ENCODE data around the gene WDR53.

- TF ChIP-seq CTCF (IDR thresholded peaks at IDR 0.05) (no peak), POLR2AphosphoS5 (IDR thresholded peaks at IDR 0.05) (no peak), EP300 (IDR thresholded peaks at IDR 0.05) (no peak), POLR2A (IDR thresholded peaks at IDR 0.05; ENCODE audit: low read depth) (no peak)
Observed at GRCh38 chr3:196559826-196560225, 8.5 kb downstream of the WDR53 start.
